A549 (cell line): ENCODE data around the gene POLR2J. TPM values are rescaled to one million over a fixed set of nuclear protein-coding genes. Genes with fewer than 3 reads are reported as not detected.
"Not testable (repeated sequence)": the region's sequence is repeated elsewhere in the genome, so short reads cannot be mapped to it uniquely, and the experiment has no call there.

Experiments
- ATAC-seq, 2 experiments: fragments of 200-7000 bp in 1 of 2; fragments of >200 bp in 1 of 2; cut with Nextera tagmentation in 1 of 2; cut with Tn5 transposase in 1 of 2; 3 replicates each; pipeline versions ENCODE4 v1.8.0 to v1.9.1; 2018 to 2020; ENCODE audit warnings: mild to moderate bottlenecking in 1 of 2, moderate library complexity in 1 of 2
- CTCF ChIA-PET: fragments of 300-600 bp; sonication (Branson Sonifier 250); formaldehyde crosslinking; extraction: SDS; loops from one replicate; lab custom pipeline; 2021; ENCODE audit warnings: antibody characterized with exemption, inconsistent platforms; lab: Yijun Ruan, JAX
- POLR2A ChIA-PET: fragments of 350-600 bp; formaldehyde crosslinking; extraction: SDS; loops from one replicate; lab custom pipeline; 2021; ENCODE audit warnings: antibody characterized with exemption, inconsistent platforms; lab: Yijun Ruan, JAX
- DNase-seq, 2 experiments: peaks; one replicate each; pipeline versions ENCODE4 v3.0.0 to v3.0.0-alpha.2; 2011 to 2016; ENCODE audit warnings: low read depth in 1 of 2, low spot score in 1 of 2
- FAIRE-seq: peaks from 2 replicates; lab custom pipeline; 2011; peaks lifted over from hg19 to GRCh38; lab: Jason Lieb, UNC
- H3K27ac ChIP-seq, 2 experiments: fragments of >200 bp; sonication (Bioruptor Twin); formaldehyde crosslinking; 3 replicates each; pipeline ENCODE4 v1.5.1; 2016 to 2017
- H3K4me1 ChIP-seq: fragments of >200 bp; sonication (Bioruptor Twin); formaldehyde crosslinking; 3 replicates; pipeline ENCODE4 v1.6.1; 2016
- H3K4me2 ChIP-seq: fragments of >200 bp; sonication (Bioruptor Twin); formaldehyde crosslinking; 3 replicates; pipeline ENCODE4 v1.6.1; 2016
- H3K4me3 ChIP-seq: fragments of >200 bp; sonication (Bioruptor Twin); formaldehyde crosslinking; 3 replicates; pipeline ENCODE4 v1.5.1; 2016
- H3K9me3 ChIP-seq: fragments of >200 bp; sonication (Bioruptor Twin); formaldehyde crosslinking; 3 replicates; pipeline ENCODE4 v1.6.1; 2016
- CBX8 ChIP-seq: fragments of 200-600 bp; sonication (generic); IDR thresholded peaks from 2 replicates; pipeline ENCODE4 v1.6.1; 2016
- FOSL2 ChIP-seq, 2 experiments: fragments of 450-650 bp in 1 of 2; fragments of >200 bp in 1 of 2; sonication (Bioruptor Twin) in 1 of 2; formaldehyde crosslinking; IDR thresholded peaks; 2 replicates each; pipeline versions ENCODE4 v1.5.0 to v1.6.1; 2016 to 2020; ENCODE audit warnings: mild to moderate bottlenecking in 1 of 2, moderate library complexity in 1 of 2
- GATA3 ChIP-seq: IDR thresholded peaks from 2 replicates; pipeline ENCODE4 v1.6.1; 2012; ENCODE audit warnings: borderline replicate concordance
- HOXA7 ChIP-seq: fragments of 250-450 bp; sonication (Bioruptor Pico); IDR thresholded peaks from 2 replicates; pipeline ENCODE4 v1.5.0; 2020; ENCODE audit warnings: mild to moderate bottlenecking, moderate library complexity
- HOXB5 ChIP-seq: fragments of 250-450 bp; sonication (Bioruptor Pico); IDR thresholded peaks from 2 replicates; pipeline ENCODE4 v1.5.0; 2020; ENCODE audit warnings: mild to moderate bottlenecking, moderate library complexity
- JUNB ChIP-seq: fragments of >200 bp; sonication (Bioruptor Twin); formaldehyde crosslinking; IDR thresholded peaks from 2 replicates; pipeline ENCODE4 v1.6.1; 2016
- KDM1A ChIP-seq: fragments of 200-600 bp; sonication (generic); IDR thresholded peaks from 2 replicates; pipeline ENCODE4 v1.6.1; 2016; ENCODE audit warnings: low read depth, mild to moderate bottlenecking
- NFE2L2 ChIP-seq: fragments of 150-350 bp; conservative IDR thresholded peaks from 2 replicates; pipeline ENCODE4 v1.6.1; 2014; ENCODE audit warnings: low read length
- PHF8 ChIP-seq: fragments of 200-600 bp; sonication (generic); IDR thresholded peaks from 2 replicates; pipeline ENCODE4 v1.6.1; 2016; ENCODE audit warnings: low read depth, mild to moderate bottlenecking, antibody characterized with exemption, moderate library complexity, borderline replicate concordance
- POLR2A ChIP-seq: IDR thresholded peaks from 2 replicates; pipeline ENCODE4 v1.6.1; 2012; ENCODE audit warnings: mild to moderate bottlenecking, low read length
- RARB ChIP-seq: fragments of 250-450 bp; sonication (Bioruptor Pico); IDR thresholded peaks from 2 replicates; pipeline ENCODE4 v1.8.0; 2021; ENCODE audit warnings: mild to moderate bottlenecking, moderate library complexity
- RCOR1 ChIP-seq: fragments of 150-350 bp; IDR thresholded peaks from 2 replicates; pipeline ENCODE4 v1.6.1; 2014; ENCODE audit warnings: antibody characterized with exemption, low read length, low read depth
- REST ChIP-seq: fragments of 200-600 bp; sonication (generic); IDR thresholded peaks from 2 replicates; pipeline ENCODE4 v1.6.1; 2016; ENCODE audit warnings: antibody characterized with exemption, mild to moderate bottlenecking, moderate library complexity
- SREBF2 ChIP-seq: fragments of 450-650 bp; IDR thresholded peaks from 2 replicates; pipeline ENCODE4 v1.6.1; 2014; ENCODE audit warnings: mild to moderate bottlenecking, moderate library complexity
- ZNF302 ChIP-seq: fragments of 250-450 bp; sonication (Bioruptor Pico); IDR thresholded peaks from 2 replicates; pipeline ENCODE4 v1.9.0; 2021; ENCODE audit warnings: inconsistent platforms, mild to moderate bottlenecking, moderate library complexity
- WGBS: methylation state at CpG from one replicate; pipeline ENCODE4 v1.1.6; 2017; ENCODE audit errors: missing lambda C conversion rate; 5-methylcytosine and 5-hydroxymethylcytosine counted together
- polyA plus RNA-seq, 4 experiments: library from polyadenylated mRNA; depleted of rRNA in 3 of 4; stranded (reverse); fragments of >200 nt; fragmentation: RNase III in 1 of 4; extraction: RNeasy Plus Mini Kit Qiagen cat#74134 plus additional on column Dnase treatment in 1 of 4; gene quantifications; 2 replicates in 3 of 4; 3 replicates in 1 of 4; pipeline ENCODE4 v1.2.3, GENCODE V29; 2011 to 2017

POLR2J gene
- polyA plus RNA-seq, 2 of the 4 experiments (the other 2 are of a cell fraction): 99.0 to 104 TPM

GRCh38 chr7:102474116-102474515 is 4.6 kb downstream of the POLR2J start:
- FAIRE-seq, H3K4me1 ChIP-seq, POLR2A ChIA-PET, ATAC-seq, H3K9me3 ChIP-seq, H3K4me2 ChIP-seq, H3K4me3 ChIP-seq, DNase-seq, H3K27ac ChIP-seq: not testable (repeated sequence)
- CTCF ChIA-PET: interaction anchor here (0.8 kb wide), 1 partner anchor 9 kb away, joined by 3 read pairs; no protein-coding TSS in a partner anchor
- WGBS: 79% methylated on average over 3 of the region's 14 CpGs

GRCh38 chr7:102473271-102473991 is 5.3 kb downstream of the POLR2J start:
- no peak for FAIRE-seq
- no peak overlapping the region for H3K4me3 ChIP-seq
- ChIA-PET POLR2A (no interaction called here), CTCF (interaction anchor here (0.8 kb wide), 1 partner anchor 8 kb away, joined by 3 read pairs; no protein-coding TSS in a partner anchor)
- TF ChIP-seq NFE2L2 (no peak), HOXA7 (CRISPR knock-in tag) (no peak), POLR2A (no peak), PHF8 (no peak), FOSL2 (IDR thresholded peaks at IDR 0.05) (no peak), FOSL2 (CRISPR knock-in tag; IDR thresholded peaks at IDR 0.05) (no peak)
- H3K4me1 ChIP-seq: no peaks in the 10 kb centered on the region
- WGBS: 87% methylated on average over 20 of the region's 23 CpGs
- ATAC-seq: no peak
- no peak overlapping the region for H3K4me2 ChIP-seq
- DNase-seq: no peak
- no peak overlapping the region for H3K27ac ChIP-seq
- H3K9me3 ChIP-seq: no peaks in the 10 kb centered on the region

GRCh38 chr7:102472126-102473041 is 6.3 kb downstream of the POLR2J start:
- no peak for DNase-seq
- POLR2A ChIA-PET: no interaction called here
- 90% methylated on average over 26 of the region's 31 CpGs for WGBS

More at GRCh38 chr7:102472126-102473041, 6.3 kb downstream of the POLR2J start:
- FAIRE-seq: no peak
- ATAC-seq: no peak; a peak in 1 of 6 replicates
- Histone ChIP-seq H3K27ac (no peak overlapping the region), H3K4me2 (no peak overlapping the region), H3K4me1 (no peaks in the 10 kb centered on the region), H3K9me3 (no peaks in the 10 kb centered on the region)
- TF ChIP-seq RARB (CRISPR knock-in tag): no peak
- TF ChIP-seq REST: no peak
- no peak for TF ChIP-seq SREBF2
- TF ChIP-seq ZNF302: no peak
- TF ChIP-seq CBX8: no peak
- TF ChIP-seq GATA3: no peak
- no peak for TF ChIP-seq FOSL2 (IDR thresholded peaks at IDR 0.05)
- TF ChIP-seq FOSL2 (CRISPR knock-in tag; IDR thresholded peaks at IDR 0.05): no peak
- no peak for TF ChIP-seq JUNB
- TF ChIP-seq RCOR1: no peak
- TF ChIP-seq KDM1A: no peak
- TF ChIP-seq PHF8: no peak
- no peak for TF ChIP-seq HOXB5
- TF ChIP-seq, all 56 proteins: peak for 0
- H3K4me3 ChIP-seq: no peak overlapping the region
- CTCF ChIA-PET: no interaction called here
